GM12801 (cell line): ENCODE results near the gene PARN.

ENCODE experiments used
- CTCF ChIP-seq: IDR thresholded peaks from one replicate; pipeline ENCODE4 v1.5.1; 2011; ENCODE audit warnings: control low read depth; ENCODE audit not compliant: insufficient read length; ENCODE audit errors: extremely low read depth

PARN gene

GRCh38 chr16:14476183-14476582, 153.9 kb downstream of the PARN start:
- TF ChIP-seq CTCF, result no peak

- TF ChIP-seq CTCF, result no peak
Measured at GRCh38 chr16:14475370-14476139, 154.5 kb downstream of the PARN start.

GRCh38 chr16:14473488-14473887, 156.6 kb downstream of the PARN start:
- TF ChIP-seq CTCF, result no peak

- TF ChIP-seq CTCF, result no peak
Measured at GRCh38 chr16:14472357-14472756, 157.7 kb downstream of the PARN start.

- no peak for TF ChIP-seq CTCF
Measured at GRCh38 chr16:14470788-14471187, 159.3 kb downstream of the PARN start.

- no peak for TF ChIP-seq CTCF
Measured at GRCh38 chr16:14465799-14466198, 164.3 kb downstream of the PARN start.

GRCh38 chr16:14464796-14465195, 165.3 kb downstream of the PARN start:
- TF ChIP-seq CTCF, result no peak

GRCh38 chr16:14464192-14464591, 165.9 kb downstream of the PARN start:
- TF ChIP-seq CTCF, result no peak
